Measurements from ENCODE around the gene SLC22A17. TPM values are rescaled to one million over a fixed set of nuclear protein-coding genes. Genes with fewer than 3 reads are reported as not detected.
A peak's percentile ranks its signal among the peaks of the same experiment; 100 is the strongest.

The SLC22A17 gene
- total and polyA plus RNA-seq, 2 of the 13 experiments (the other 11 are each of a cell fraction or from before 2014, with no cell fraction given): 0.95 to 1.1 TPM

- TF ChIP-seq ESRRA (CRISPR knock-in tag; IDR thresholded peaks at IDR 0.05; ENCODE audit: low read depth) (peak; percentile 67; the same call in 1 of the 2 replicates), MTA1 (CRISPR knock-in tag; IDR thresholded peaks at IDR 0.05; ENCODE audit: borderline replicate concordance) (peak; percentile 9; the same call in 1 of the 2 replicates), GABPB1 (CRISPR knock-in tag; IDR thresholded peaks at IDR 0.05) (peak; percentile 35; the same call in 1 of the 2 replicates), ZNF33A (CRISPR knock-in tag; IDR thresholded peaks at IDR 0.05; ENCODE audit: borderline replicate concordance) (no peak), YEATS2 (CRISPR knock-in tag; IDR thresholded peaks at IDR 0.05; ENCODE audit: borderline replicate concordance) (no peak), JDP2 (CRISPR knock-in tag; IDR thresholded peaks at IDR 0.05; ENCODE audit: borderline replicate concordance) (no peak), NFE2L1 (CRISPR knock-in tag; IDR thresholded peaks at IDR 0.05; ENCODE audit: borderline replicate concordance) (no peak), ZNF33B (CRISPR knock-in tag; IDR thresholded peaks at IDR 0.05) (no peak), HES4 (CRISPR knock-in tag; IDR thresholded peaks at IDR 0.05; ENCODE audit: borderline replicate concordance) (0 out of 2 replicates have a peak, but pooled peaks have one; percentile 76), ZNF605 (CRISPR knock-in tag; IDR thresholded peaks at IDR 0.05) (0 out of 2 replicates have a peak, but pooled peaks have one; percentile 27), ZNF839 (CRISPR knock-in tag; IDR thresholded peaks at IDR 0.05; ENCODE audit: borderline replicate concordance) (peak; percentile 85; the same call in 1 of the 2 replicates), TEAD3 (CRISPR knock-in tag; optimal IDR thresholded peaks at IDR 0.05; ENCODE audit: borderline replicate concordance) (peak; percentile 8), ARNTL (CRISPR knock-in tag; IDR thresholded peaks at IDR 0.05) (no peak), GABPA (IDR thresholded peaks at IDR 0.05; ENCODE audit: low read depth, low read length) (no peak), GABPA (CRISPR knock-in tag; IDR thresholded peaks at IDR 0.05; ENCODE audit: low read depth) (0 out of 2 replicates have a peak, but pooled peaks have one; percentile 11), ZNF550 (CRISPR knock-in tag; IDR thresholded peaks at IDR 0.05; ENCODE audit: borderline replicate concordance) (no peak), TOE1 (CRISPR knock-in tag; IDR thresholded peaks at IDR 0.05) (no peak), PATZ1 (CRISPR knock-in tag; IDR thresholded peaks at IDR 0.05) (peak; percentile 85), ZNF780A (CRISPR knock-in tag; IDR thresholded peaks at IDR 0.05) (no peak)
- TF ChIP-seq, protein P1, sequence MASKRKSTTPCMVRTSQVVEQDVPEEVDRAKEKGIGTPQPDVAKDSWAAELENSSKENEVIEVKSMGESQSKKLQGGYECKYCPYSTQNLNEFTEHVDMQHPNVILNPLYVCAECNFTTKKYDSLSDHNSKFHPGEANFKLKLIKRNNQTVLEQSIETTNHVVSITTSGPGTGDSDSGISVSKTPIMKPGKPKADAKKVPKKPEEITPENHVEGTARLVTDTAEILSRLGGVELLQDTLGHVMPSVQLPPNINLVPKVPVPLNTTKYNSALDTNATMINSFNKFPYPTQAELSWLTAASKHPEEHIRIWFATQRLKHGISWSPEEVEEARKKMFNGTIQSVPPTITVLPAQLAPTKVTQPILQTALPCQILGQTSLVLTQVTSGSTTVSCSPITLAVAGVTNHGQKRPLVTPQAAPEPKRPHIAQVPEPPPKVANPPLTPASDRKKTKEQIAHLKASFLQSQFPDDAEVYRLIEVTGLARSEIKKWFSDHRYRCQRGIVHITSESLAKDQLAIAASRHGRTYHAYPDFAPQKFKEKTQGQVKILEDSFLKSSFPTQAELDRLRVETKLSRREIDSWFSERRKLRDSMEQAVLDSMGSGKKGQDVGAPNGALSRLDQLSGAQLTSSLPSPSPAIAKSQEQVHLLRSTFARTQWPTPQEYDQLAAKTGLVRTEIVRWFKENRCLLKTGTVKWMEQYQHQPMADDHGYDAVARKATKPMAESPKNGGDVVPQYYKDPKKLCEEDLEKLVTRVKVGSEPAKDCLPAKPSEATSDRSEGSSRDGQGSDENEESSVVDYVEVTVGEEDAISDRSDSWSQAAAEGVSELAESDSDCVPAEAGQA (IDR thresholded peaks at IDR 0.05; ENCODE audit: low read depth): no peak
- TF ChIP-seq, protein P1 (CRISPR knock-in tag; IDR thresholded peaks at IDR 0.05; ENCODE audit: borderline replicate concordance): no peak
Measured at GRCh38 chr14:23359167-23359626, 6.5 kb upstream of the SLC22A17 start (continued).
